ENCODE measurements around the gene LRRC27.

Gene LRRC27

GRCh38 chr10:132390921-132391675, 59.1 kb downstream of the LRRC27 start:
- no peak for DNase-seq (ENCODE audit: low read depth)

GRCh38 chr10:132391676-132392020, 59.7 kb downstream of the LRRC27 start:
- no peak for DNase-seq (ENCODE audit: low read depth)

- no peak for DNase-seq (ENCODE audit: low read depth)
Observed at GRCh38 chr10:132392184-132392800, 60.3 kb downstream of the LRRC27 start.

- no peak for DNase-seq (ENCODE audit: low read depth)
Observed at GRCh38 chr10:132392811-132393694, 61.1 kb downstream of the LRRC27 start.

GRCh38 chr10:132393695-132394181, 61.7 kb downstream of the LRRC27 start:
- DNase-seq (ENCODE audit: low read depth) = no peak

GRCh38 chr10:132394201-132394811, 62.3 kb downstream of the LRRC27 start:
- DNase-seq (ENCODE audit: low read depth) = no peak

- DNase-seq (ENCODE audit: low read depth) = no peak
Observed at GRCh38 chr10:132394936-132395703, 63.1 kb downstream of the LRRC27 start.

- no peak for DNase-seq (ENCODE audit: low read depth)
Observed at GRCh38 chr10:132395704-132396493, 63.9 kb downstream of the LRRC27 start.

- DNase-seq (ENCODE audit: low read depth) = no peak
Observed at GRCh38 chr10:132396494-132397035, 64.6 kb downstream of the LRRC27 start.

- no peak for DNase-seq (ENCODE audit: low read depth)
Observed at GRCh38 chr10:132397036-132397541, 65.1 kb downstream of the LRRC27 start, which contains the start of gene PWWP2B. Gene PWWP2B (plus strand): TSS chr10:132397200. CDS start chr10:132397227, 27 bp downstream.

- no peak for DNase-seq (ENCODE audit: low read depth)
Observed at GRCh38 chr10:132397671-132398565, 65.9 kb downstream of the LRRC27 start.

GRCh38 chr10:132398566-132398991, 66.6 kb downstream of the LRRC27 start:
- DNase-seq (ENCODE audit: low read depth) = no peak

GRCh38 chr10:132399117-132400035, 67.4 kb downstream of the LRRC27 start:
- no peak for DNase-seq (ENCODE audit: low read depth)

GRCh38 chr10:132400041-132400546, 68.1 kb downstream of the LRRC27 start:
- DNase-seq (ENCODE audit: low read depth) = no peak

GRCh38 chr10:132400547-132401151, 68.7 kb downstream of the LRRC27 start:
- DNase-seq (ENCODE audit: low read depth) = no peak

GRCh38 chr10:132401401-132402118, 69.6 kb downstream of the LRRC27 start:
- DNase-seq (ENCODE audit: low read depth) = no peak

Measured in stimulated activated CD8-positive, alpha-beta memory T cell treated with anti-CD3 and anti-CD28 coated beads, Interleukin-15, amount 100 ng/mL, for 24 hours (primary cell).